ENCODE measurements around the gene EGR1. TPM values are rescaled to one million over a fixed set of nuclear protein-coding genes. Genes with fewer than 3 reads are reported as not detected.

Gene EGR1
- total RNA-seq, 1 experiment from 2014 or later = 1.9 TPM

- POLR2A ChIA-PET (ENCODE audit: unreplicated experiment) = no interaction called here
Measured at GRCh38 chr5:138445547-138446271, 19.6 kb upstream of the EGR1 start.

GRCh38 chr5:138448070-138448469 is 17.2 kb upstream of the EGR1 start:
- ATAC-seq = no peak
- no peak overlapping the region for H3K4me2 ChIP-seq (ENCODE audit: low read length)
- POLR2A ChIA-PET (ENCODE audit: unreplicated experiment) = no interaction called here
- no peaks in the 10 kb centered on the region for H3F3A ChIP-seq (ENCODE audit: low read length, unreplicated experiment)
- H2AFZ ChIP-seq (ENCODE audit: low read length) = no peak overlapping the region
- no TSS peak for BruUV-seq (replicated peaks)
- CTCF ChIA-PET = interaction anchor here (1.5 kb wide), 1 partner anchor 56 kb away, joined by 12 read pairs; no protein-coding TSS in a partner anchor
- no peaks in the 10 kb centered on the region for H3K79me2 ChIP-seq (ENCODE audit: low read length)
- TF ChIP-seq EZH2phosphoT487 (IDR thresholded peaks at IDR 0.05; ENCODE audit: borderline replicate concordance, low read length) (no peak), EZH2 (IDR thresholded peaks at IDR 0.05; ENCODE audit: low read length, unreplicated experiment) (no peak)
- TF ChIP-seq, protein P1, sequence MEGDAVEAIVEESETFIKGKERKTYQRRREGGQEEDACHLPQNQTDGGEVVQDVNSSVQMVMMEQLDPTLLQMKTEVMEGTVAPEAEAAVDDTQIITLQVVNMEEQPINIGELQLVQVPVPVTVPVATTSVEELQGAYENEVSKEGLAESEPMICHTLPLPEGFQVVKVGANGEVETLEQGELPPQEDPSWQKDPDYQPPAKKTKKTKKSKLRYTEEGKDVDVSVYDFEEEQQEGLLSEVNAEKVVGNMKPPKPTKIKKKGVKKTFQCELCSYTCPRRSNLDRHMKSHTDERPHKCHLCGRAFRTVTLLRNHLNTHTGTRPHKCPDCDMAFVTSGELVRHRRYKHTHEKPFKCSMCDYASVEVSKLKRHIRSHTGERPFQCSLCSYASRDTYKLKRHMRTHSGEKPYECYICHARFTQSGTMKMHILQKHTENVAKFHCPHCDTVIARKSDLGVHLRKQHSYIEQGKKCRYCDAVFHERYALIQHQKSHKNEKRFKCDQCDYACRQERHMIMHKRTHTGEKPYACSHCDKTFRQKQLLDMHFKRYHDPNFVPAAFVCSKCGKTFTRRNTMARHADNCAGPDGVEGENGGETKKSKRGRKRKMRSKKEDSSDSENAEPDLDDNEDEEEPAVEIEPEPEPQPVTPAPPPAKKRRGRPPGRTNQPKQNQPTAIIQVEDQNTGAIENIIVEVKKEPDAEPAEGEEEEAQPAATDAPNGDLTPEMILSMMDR (conservative IDR thresholded peaks at IDR 0.05; ENCODE audit: low read depth, low read length) = no peak
- no peak overlapping the region for H3K9ac ChIP-seq (ENCODE audit: low read length)
- intact Hi-C loops (cut with micrococcal nuclease) = no loop called here
- no peak overlapping the region for H3K27ac ChIP-seq (ENCODE audit: low read length)
- H3K4me1 ChIP-seq (ENCODE audit: insufficient read depth, low read length) = no peaks in the 10 kb centered on the region
- no peaks in the 10 kb centered on the region for H3K9me3 ChIP-seq (ENCODE audit: low read length)
- H3K9me2 ChIP-seq (replicated peaks; ENCODE audit: low read length) = no peaks in the 10 kb centered on the region
- no peak overlapping the region for H3K4me3 ChIP-seq (ENCODE audit: low read length)
- no peaks in the 10 kb centered on the region for H4K20me1 ChIP-seq (ENCODE audit: low read length)
- no peak for DNase-seq
- H3K36me3 ChIP-seq (ENCODE audit: low read depth, low read length) = no peaks in the 10 kb centered on the region
- no peaks in the 10 kb centered on the region for H3K27me3 ChIP-seq (ENCODE audit: low read length)

More at GRCh38 chr5:138445547-138446271, 19.6 kb upstream of the EGR1 start:
- Histone ChIP-seq H3K27ac (ENCODE audit: low read length) (no peak overlapping the region), H3K4me3 (ENCODE audit: low read length) (no peak overlapping the region), H3K27me3 (ENCODE audit: low read length) (no peaks in the 10 kb centered on the region), H3K4me2 (ENCODE audit: low read length) (no peak overlapping the region), H3K9me3 (ENCODE audit: low read length) (no peaks in the 10 kb centered on the region), H3K79me2 (ENCODE audit: low read length) (no peaks in the 10 kb centered on the region), H3K4me1 (ENCODE audit: insufficient read depth, low read length) (no peaks in the 10 kb centered on the region), H3K9me2 (replicated peaks; ENCODE audit: low read length) (no peaks in the 10 kb centered on the region), H2AFZ (ENCODE audit: low read length) (no peak overlapping the region), H4K20me1 (ENCODE audit: low read length) (no peaks in the 10 kb centered on the region), H3K9ac (ENCODE audit: low read length) (no peak overlapping the region), H3F3A (ENCODE audit: low read length, unreplicated experiment) (no peaks in the 10 kb centered on the region), H3K36me3 (ENCODE audit: low read depth, low read length) (no peaks in the 10 kb centered on the region)
- intact Hi-C loops (cut with micrococcal nuclease) = no loop called here
- CTCF ChIA-PET = no interaction called here
- TF ChIP-seq EZH2 (IDR thresholded peaks at IDR 0.05; ENCODE audit: low read length, unreplicated experiment) = no peak
- TF ChIP-seq EZH2phosphoT487 (IDR thresholded peaks at IDR 0.05; ENCODE audit: borderline replicate concordance, low read length) = no peak
- TF ChIP-seq, protein P1 (conservative IDR thresholded peaks at IDR 0.05; ENCODE audit: low read depth, low read length) = no peak
- ATAC-seq (no peak), DNase-seq (no peak)
- BruUV-seq (replicated peaks) = no TSS peak
